ENCODE data around the gene FAM171A2.

DNA sequence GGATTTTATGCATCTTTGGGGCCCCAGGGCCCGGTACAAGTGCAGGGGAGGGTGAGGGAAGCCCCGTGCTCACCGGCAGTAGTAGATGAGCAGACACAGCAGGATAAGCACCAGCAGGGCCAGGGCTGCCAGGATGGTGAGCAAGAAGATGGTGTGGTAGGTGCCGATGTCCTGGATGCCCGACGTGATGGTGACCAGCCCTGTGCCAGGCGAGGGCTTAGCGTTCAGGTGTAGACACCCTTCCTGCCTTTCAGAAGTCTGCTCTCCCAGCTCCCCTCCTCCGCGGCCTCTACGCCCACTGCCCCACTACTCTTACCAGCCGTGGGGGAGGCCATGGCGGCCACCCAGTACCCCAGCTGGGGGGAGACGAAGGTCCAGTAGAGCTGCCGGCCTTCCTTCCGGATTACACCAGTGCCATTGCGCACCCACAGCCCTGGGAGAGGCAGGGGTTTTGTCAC lies 8.0 kb downstream of the FAM171A2 start:
- no peak for TF ChIP-seq EZH2 (IDR thresholded peaks at IDR 0.05; ENCODE audit: borderline replicate concordance, low read length)
- TF ChIP-seq, protein P1, sequence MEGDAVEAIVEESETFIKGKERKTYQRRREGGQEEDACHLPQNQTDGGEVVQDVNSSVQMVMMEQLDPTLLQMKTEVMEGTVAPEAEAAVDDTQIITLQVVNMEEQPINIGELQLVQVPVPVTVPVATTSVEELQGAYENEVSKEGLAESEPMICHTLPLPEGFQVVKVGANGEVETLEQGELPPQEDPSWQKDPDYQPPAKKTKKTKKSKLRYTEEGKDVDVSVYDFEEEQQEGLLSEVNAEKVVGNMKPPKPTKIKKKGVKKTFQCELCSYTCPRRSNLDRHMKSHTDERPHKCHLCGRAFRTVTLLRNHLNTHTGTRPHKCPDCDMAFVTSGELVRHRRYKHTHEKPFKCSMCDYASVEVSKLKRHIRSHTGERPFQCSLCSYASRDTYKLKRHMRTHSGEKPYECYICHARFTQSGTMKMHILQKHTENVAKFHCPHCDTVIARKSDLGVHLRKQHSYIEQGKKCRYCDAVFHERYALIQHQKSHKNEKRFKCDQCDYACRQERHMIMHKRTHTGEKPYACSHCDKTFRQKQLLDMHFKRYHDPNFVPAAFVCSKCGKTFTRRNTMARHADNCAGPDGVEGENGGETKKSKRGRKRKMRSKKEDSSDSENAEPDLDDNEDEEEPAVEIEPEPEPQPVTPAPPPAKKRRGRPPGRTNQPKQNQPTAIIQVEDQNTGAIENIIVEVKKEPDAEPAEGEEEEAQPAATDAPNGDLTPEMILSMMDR (IDR thresholded peaks at IDR 0.05; ENCODE audit: low read length): no peak
